GM21447 (cell line): Measurements from ENCODE around the gene GTF2F2.
"Not testable (repeated sequence)": the region's sequence is repeated elsewhere in the genome, so short reads cannot be mapped to it uniquely, and the experiment has no call there.

Experiments
- ATAC-seq: cut with Tn5 transposase; IDR thresholded peaks from one replicate; pipeline ENCODE4 v1.9.1; 2021; ENCODE audit not compliant: unreplicated experiment

GTF2F2 gene

DNA sequence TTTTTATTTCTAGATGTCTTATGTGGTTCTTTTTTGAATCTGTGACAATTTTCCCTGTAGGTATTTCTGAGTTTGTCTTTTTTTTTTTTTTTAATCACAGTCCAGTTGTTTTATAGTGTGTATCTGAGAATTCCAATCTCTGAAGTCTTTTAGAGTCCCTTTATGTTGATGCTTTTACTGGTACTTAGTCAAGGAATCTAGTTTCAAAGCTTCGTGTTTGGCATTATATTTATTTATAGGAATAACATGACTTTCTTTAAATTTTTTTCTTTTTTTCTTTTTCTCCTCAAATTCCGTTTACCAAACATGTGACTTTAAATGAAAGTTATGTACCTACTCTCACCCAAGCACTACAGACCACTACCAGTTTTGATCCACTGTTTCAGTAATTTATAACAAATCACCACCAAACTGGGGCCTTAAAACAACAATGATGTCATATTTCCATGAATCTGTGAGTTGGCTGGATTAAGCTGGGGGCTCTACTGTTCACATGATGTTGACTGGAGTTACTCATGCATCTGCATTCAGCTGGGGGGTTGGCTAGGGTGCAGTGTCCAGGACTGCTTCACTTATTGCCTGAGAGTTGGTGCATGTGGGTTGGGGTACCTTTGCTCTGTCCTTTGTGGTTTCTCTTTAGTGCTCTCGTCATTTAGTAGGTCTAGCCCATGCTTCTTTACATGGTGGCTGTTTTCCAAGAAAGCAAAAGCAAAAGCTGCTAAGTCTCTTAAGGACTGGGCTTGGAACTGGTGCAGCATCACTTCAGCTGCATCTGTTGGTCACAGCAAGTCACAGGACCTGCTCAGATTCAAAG, 58.2 kb downstream of the GTF2F2 start:
- no peak for ATAC-seq

DNA sequence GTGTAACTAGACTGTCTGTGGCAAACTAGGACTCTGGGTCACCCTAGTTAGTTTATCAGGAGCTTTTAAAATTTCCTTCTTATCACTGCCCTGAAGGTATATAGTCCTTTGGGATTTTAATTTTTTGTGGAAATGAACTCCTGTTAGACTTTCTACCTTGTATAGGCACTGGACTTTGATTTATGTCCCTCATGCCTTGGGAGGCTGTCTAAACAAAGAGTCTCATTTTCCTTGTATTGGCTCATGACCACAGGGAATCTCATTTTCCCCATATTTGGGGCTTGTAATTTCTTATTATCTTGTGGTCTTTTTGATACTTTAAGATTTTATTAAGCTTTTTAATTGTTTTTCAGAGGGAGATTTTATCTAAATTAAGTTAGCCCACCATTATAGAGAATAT, 59.1 kb downstream of the GTF2F2 start:
- no peak for ATAC-seq

DNA sequence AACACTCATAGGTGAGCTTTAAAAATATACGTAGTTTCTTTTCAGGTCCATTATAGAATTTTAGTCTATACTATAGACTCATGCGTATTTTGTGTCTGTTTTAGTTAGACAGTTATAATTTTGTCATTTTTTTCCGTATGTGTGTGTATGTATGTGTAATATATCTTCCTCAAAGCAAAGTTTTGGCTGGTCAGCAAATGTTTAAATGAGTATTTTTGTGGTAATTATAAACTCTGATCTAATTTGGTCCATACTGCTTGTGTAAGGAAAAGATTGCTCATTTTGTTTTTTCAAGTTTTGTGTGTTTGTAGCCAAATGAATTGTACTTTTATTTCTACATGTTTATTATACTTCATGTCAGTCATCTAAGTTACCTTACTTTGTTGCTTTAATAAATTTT, 60.0 kb downstream of the GTF2F2 start:
- ATAC-seq, result no peak

DNA sequence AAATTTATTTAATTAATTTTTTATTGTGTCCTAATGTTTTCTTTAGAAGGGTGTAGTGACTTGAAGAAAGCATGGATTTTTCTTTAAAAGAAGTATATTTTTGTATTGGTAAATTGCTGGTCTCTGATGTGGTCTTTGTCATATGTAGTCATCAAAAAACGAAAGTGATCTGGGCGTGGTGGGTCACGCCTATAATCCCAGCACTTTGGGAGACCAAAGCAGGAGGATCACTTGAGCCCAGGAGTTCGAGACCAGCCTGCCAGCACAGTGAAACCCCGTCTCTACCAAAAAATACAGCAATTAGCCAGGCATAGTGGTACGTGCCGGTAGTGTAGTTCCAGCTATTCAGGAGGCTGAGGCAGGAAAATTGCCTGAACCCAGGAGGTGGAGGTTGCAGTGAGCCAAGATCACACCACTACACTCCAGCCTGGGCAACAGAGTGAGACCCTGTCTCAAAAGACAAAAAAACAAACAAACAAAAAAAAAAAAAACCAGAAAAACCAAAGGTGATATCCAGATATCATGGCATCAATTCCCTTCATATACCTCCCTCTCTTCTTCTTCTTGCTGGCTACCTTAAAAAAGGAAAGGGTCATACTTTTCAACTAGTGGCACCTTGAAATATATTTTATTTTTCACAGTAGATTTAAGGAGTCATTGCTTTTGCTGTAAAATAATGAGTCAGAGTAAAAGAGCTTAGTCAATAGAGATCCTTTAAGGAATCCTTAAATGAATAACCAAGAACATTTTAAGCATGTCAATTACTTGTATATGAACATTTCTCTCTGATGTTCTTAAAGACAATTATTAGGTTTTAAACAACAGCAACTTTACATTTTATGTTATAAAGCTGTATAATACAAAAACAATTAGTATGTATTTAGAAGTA, 60.6 kb downstream of the GTF2F2 start:
- ATAC-seq, result no peak

DNA sequence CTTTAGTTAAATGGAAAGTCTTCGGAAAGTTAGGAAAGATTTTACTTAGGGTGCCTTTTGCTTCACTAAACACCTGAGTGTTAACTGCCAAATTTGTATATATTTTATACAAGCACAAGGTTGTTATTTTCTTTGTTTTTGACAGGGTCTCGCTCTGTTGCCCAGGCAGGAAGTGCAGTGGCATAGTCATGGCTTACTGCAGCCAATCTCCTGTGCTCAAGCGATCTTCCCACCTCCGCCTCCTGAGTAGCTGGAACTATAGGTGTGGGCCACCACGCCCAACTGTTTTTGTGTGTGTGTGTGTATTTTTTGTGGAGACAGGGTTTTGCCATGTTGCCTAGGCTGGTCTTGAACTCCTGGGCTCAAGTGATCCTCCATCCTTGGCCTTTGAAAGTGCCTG, 64.4 kb downstream of the GTF2F2 start:
- ATAC-seq, result no peak

DNA sequence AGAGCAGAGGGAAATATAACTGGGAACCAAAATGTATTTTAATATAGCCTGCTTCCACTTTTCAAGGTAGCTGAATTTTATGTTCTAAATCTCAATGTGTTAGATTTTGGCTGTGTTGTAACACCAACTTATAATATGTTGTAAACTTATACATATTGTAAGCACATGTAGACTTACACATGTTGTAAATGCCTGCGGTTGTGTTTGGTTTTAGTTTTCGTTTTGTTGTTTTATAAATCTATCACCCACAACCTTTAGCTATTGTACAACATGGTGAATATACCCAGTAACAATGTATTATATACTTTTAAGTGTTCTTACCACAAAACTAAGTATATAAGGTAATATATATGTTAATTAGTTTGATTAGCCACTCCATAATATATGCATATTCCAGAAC, 65.0 kb downstream of the GTF2F2 start:
- ATAC-seq, result no peak

DNA sequence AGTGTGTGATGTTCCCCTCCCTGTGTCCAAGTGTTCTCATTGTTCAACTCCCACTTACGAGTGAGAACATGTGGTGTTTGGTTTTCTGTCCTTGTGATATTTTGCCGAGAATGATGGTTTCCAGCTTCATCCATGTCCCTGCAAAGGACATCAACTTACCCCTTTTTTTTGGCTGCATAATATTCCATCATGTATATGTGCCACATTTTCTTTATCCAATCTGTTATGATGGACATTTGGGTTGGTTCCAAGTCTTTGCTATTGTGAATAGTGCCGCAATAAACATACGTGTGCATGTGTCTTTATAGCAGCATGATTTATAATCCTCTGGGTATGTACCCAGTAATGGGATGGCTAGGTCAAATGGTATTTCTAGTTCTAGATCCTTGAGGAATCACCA, 68.8 kb downstream of the GTF2F2 start:
- ATAC-seq, result not testable (repeated sequence)

DNA sequence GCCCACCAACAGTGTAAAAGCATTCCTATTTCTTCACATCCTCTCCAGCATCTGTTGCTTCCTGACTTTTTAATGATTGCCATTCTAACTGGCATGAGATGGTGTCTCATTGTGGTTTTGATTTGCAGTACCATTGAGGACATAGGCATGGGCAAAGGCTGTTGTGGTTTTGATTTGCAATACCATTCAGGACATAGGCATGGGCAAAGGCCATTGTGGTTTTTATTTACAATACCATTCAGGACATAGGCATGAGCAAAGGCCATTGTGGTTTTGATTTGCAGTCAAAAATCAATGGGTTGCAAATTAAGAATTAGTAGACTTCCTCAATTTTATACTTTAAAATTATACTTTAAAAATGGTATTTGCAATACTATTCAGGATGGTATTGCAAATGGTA, 69.2 kb downstream of the GTF2F2 start:
- not testable (repeated sequence) for ATAC-seq

DNA sequence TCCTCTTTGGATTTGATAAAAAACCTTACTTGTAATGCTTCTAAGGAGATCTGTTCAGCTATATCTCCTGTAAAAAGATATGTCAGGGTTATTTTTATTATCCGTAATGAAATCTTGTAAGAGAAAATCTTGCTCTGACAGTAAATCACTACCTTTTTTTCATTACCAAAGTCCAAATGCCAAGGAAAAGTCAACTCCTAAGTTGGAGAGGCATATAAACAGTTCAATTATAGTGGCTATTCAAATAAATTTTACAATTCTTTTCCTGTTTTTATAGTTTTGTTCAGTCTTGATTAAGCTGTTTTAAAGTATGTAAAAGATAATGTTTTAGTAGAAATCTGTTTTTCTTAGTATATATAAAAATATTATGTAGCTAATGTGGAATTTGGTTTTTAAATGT, 71.6 kb downstream of the GTF2F2 start:
- no peak for ATAC-seq

DNA sequence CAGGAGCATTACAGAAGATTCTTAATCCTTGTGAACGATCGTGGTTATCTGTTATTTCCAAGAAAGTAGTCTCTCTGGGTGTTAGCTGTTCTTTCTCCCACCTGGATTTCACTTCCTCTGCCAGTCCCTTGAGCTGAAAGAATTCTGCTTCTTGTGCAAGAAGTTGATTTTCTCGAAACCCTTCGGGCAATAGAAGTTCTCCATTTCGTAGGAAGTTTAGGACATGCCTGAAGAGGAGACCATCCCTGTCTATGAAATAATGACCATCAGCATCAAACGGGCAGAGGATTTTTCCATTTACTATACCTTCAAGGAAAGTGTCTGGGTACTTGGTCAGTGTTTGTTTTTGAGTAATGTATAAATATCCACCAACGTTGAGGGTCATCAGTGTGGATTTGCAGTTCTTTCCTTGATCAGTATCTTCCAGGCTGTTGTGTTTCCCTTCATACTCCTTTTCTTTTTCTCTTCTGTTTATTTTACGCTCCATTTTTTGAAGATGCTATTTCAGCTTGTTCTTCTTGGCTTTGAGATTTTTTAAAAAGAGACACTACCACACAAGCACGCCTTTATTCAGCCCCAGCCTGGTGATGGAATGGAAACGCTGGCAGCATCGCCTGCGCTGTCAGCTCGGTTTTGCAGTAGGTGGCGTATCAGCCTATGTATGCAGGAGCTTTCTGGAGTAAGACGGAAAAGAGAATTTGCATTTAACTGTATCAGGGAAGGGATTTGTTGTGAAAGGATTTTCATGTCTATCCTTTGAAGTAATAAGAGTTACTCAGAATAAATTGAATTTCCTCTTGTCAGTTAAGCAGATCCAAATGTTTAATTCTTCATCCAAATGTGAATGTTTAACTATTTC, 74.0 kb downstream of the GTF2F2 start:
- no peak for ATAC-seq

DNA sequence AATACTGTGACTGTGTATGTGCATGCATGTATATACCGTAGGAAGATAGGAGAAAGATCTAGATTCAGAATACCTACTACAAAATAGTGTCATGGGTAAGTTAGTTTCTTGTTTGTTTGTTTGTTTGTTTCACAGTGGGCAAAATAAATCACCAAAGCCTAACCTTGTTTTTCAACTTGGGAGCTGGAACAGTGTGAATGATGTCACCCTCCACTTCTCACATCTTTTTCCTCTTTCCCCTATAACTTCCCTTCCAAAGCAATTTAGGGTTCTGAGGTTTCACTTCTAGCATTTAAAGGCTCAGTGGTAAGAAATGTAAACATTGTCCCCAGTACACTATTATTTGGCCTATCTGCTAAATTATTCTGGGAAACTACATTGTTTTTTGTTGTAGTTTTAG, 75.1 kb downstream of the GTF2F2 start:
- no peak for ATAC-seq

DNA sequence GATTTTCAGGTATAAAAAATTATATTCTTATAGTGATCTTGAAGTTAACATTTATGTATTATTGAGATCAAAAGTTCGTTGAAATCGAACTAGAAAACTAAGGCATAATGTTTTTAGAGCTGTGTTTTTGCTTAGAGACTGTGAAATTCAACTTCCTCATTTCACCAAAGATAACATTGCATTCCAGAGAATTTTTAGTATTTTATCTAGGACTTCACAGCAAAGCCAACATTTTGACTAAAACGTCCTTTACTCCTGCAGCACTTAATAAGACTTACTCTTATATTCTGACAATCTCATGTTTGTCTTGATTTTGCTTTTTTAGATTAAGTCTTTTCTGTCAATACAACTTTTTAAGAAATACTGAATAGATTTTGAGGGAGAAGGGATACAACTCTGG, 75.8 kb downstream of the GTF2F2 start:
- ATAC-seq, result no peak

DNA sequence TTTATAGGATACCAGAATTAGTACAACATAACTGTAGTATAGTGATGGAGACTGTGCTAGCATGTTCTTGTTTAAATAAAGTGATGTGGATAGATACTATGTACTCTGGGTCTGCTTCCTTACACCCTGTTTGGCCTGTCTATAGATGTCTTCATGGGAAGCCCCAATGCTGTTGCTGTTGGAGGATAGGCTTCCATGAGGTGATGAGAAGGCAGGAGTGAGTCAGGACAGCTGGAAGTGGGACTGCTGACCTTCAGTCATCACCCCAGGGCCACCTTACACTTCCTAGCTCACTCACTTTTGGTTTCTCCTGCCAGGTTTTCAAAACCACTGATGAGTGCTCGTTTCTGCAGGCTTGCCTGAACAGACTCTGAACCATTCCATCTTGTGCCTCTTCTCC, 76.3 kb downstream of the GTF2F2 start:
- peak; percentile 79 for ATAC-seq

DNA sequence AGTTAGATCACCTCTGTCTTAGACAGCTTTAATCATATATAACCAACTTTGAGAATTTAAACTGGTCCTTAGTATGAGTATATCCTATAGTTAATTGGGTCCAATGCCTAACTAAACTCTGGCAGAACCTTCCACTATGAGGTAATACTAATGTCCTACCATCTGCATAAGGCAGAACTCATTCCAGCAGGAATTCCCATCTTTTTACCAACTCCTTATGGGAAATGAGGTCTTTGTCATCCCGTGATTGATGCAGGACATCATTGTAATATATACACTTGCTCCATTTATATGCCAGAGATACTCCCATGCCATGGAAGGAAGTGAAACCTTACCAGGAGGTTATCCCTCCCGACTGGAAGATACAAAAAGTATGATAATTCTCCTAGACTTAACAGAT, 77.7 kb downstream of the GTF2F2 start:
- ATAC-seq, result no peak

DNA sequence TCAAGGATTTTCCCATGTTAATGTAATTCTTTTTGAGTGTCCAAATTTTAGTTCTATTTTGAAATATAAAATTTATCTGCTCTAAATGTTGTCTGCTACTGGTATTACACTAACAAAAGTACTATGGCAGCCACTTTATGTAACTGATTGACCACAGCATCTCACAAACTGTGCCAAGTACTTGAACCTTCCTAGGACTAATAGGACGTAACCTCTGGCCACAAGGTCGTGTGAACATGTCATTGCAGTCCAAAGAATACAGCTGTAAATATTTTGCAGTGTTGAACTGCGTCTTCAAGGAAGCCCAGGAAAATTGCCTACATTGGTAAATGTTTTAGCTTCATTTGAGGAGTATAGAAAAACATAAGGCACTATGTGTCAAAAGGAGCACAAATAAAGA, 78.6 kb downstream of the GTF2F2 start:
- ATAC-seq, result no peak

DNA sequence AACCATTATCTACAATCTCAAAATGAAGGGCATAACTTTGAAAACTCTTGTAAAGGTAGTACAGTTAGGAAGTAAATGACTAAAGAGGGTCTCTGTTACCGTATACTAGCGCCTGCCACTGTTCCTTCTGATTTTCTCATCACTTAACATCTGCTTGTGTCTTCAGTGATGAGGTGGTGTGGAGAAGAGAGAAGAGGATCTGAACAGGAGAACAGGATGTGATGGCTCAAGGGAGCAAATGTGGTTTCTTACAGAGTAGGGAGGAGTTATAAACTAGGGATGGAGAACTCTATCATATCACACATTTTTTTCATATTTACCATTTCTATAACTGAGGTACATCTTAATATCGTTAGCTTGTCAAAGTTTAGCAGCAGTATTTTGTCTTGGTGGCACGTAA, 79.4 kb downstream of the GTF2F2 start:
- no peak for ATAC-seq

DNA sequence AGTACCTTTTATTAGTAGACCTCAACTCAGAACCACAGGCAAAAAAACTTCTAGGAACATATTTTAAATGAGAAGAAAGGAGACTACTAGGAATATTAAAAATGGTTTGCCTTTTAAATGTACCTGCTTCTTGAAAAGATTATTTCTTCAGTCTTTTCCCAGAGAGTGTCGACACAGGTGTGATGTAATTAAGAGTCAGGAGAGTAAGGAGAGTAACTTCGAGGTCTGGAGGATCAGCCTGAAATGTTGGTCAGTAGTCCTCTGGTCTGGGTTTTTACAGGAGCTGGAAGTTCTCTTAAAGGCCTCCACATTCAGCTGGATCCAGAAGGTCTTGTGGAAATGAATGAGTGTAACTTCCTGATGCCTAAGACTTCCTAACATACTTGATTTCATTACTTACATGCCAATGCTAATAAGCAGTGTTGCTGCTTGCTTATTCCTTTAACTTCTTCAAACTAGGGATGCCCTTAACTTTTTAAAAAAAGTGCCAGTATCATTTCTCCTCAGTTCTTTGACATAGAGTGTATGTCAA, 80.5 kb downstream of the GTF2F2 start, which contains the start of gene KCTD4:
Gene KCTD4, minus strand, starts transcription at position 345 of the 532 bp plus-strand sequence. CDS start 6,478 bp downstream, outside the sequence.
- ATAC-seq, result no peak

DNA sequence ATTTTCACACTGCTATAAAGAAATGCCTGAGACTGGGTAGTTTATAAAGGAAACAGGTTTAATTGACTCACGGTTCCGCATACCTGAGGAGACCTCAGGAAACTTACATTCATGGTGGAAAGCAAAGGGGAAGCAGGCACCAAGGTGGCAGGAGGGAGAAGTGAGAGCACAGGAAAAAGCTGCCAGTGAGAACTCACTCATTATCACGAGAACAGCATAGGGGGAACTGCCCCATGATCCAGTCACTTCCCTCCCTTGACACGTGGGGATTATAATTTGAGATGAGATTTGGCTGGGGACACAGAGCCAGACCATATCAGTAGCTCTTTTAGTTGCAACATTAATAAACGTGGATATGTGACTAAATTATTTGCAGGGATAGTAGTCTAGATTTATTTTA, 84.8 kb downstream of the GTF2F2 start:
- ATAC-seq, result no peak

DNA sequence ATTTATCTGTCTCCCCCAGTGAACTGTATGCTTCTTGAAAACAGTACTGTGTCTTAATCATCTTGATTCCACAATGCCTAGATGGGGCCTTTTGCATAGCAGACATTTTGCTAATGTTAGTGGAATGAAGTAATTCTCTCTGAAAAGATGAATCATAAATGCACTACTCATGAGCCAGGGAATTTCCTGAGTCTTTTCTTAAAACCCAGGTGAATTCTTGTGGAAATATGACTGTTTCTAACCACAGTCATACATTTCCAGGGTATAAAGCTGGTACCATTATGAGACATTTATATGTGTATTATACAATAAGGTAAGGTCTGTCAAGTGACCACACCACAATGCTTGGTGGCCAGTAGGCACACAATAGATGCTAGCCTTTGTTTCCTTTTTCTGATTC, 86.0 kb downstream of the GTF2F2 start:
- peak; percentile 57 for ATAC-seq

DNA sequence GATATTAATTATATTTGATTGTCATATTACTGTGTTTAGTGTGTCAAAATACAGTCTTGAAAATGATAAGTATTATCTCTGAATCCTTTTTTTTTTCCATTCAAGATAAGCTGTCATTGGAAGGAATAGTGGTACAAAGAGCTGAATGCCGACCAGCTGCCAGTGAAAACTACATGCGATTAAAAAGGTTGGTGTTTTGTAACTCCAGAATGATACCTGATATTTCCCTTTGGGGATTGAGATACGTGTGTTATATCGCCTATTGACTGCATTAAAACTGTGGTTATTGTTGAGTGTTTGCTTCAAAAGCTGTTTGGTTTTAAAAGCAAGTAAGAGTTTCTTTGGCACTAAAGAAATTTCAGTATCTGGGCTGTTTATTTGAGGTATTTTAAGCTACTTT, 87.0 kb downstream of the GTF2F2 start:
- ATAC-seq, result no peak

DNA sequence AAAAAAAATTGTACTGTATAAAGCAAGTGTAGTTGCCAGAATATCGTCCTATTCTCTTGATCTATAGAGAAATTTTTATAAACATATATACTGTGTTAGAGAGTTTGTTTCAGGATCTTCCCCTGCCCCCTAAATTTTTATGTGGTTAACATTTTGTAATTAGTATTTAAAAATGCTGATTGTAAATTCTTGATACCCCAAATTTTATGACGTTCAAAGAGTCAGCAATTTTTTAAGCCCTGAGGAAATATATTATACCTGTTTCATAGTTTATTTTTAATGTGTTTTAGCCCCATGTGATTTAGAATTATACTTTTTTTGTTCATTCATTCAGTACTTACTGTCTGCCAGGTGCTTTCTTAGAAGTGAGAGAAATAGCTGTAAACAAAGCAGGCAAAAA, 87.8 kb downstream of the GTF2F2 start:
- ATAC-seq, result no peak
